Measurements from ENCODE around the gene RABEPK. TPM values are rescaled to one million over a fixed set of nuclear protein-coding genes. Genes with fewer than 3 reads are reported as not detected.
A peak's percentile ranks its signal among the peaks of the same experiment; 100 is the strongest.
"Not testable (repeated sequence)": the region's sequence is repeated elsewhere in the genome, so short reads cannot be mapped to it uniquely, and the experiment has no call there.

RABEPK gene
- polyA plus RNA-seq, 2 donors = 10.8 to 17.7 TPM

DNA sequence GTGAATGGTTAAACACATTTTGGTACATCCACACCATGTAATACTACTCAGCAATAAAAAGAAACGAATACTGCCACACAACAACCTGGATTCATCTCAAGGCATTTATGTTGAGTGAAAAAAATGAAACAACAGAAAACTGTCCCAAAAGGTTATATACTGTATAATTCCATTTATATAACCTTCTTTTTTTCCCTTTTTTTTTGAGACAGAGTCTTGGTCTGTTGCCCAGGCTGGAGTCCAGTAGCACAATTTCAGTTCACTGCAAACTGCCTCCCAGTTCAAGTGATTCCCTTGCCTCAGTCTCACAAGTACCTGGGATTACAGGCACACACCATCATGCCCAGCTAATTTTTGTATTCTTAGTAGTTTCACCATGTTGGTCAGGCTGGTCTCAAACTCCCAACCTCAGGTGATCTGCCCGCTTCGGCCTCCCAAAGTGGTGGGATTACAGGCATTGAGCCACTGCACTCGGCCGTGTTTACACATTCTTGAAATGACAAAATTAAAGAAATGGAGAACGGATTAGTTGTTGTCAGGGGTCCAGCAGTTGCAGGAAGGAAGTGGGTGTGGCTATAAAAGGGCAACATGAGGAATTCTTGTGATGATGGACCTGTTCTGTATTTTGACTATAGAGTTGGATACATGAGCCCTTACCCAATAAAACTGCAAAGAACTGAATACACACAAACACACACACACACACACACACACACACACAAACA is 28.1 kb upstream of the RABEPK start:
- Histone ChIP-seq H3K27me3 (ENCODE audit: control insufficient read depth in 1 of 2, insufficient read depth in 2 of 2, low read length in 2 of 2) (no peaks in the 10 kb centered on the region), H3K9me3 (ENCODE audit: control insufficient read depth in 2 of 2, insufficient read depth in 1 of 2, low read depth in 1 of 2, low read length in 1 of 2) (no peaks in the 10 kb centered on the region), H3K27ac (ENCODE audit: low read depth in 2 of 2, low read length in 1 of 2) (no peak overlapping the region), H3K36me3 (ENCODE audit: control insufficient read depth in 2 of 2, insufficient read depth in 2 of 2, low read length in 1 of 2) (no peaks in the 10 kb centered on the region), H3K4me1 (ENCODE audit: control insufficient read depth in 2 of 2, insufficient read depth in 2 of 2, low read length in 1 of 2) (peaks cover 0 to 2% of the 10 kb centered on the region in 2 donors), H3K4me3 (ENCODE audit: low read depth in 1 of 2, low read length in 2 of 2) (no peak overlapping the region)
- 36 to 45% methylated on average over 6 of the region's 6 CpGs for WGBS, 2 donors

DNA sequence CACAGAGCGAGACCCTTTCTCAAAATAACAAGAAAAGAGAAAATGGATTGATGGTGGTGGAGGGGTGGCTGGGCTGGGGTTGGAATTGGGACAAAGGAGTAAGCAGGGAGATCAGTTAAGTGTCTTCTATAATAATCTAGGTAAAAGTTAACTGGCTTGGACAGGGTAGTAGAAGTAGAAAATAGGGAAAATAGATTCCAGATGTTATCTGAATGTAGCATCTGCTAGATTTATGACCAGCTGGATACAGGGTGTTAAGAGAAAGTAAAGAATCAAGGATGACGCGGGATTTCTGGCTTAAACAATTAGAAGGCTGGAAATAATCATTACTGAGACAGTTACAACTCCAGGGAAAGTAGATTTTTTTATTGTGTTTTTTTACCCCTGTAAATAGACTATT is 23.7 kb upstream of the RABEPK start:
- peaks cover 0 to 2% of the 10 kb centered on the region in 2 donors for H3K4me1 ChIP-seq (ENCODE audit: control insufficient read depth in 2 of 2, insufficient read depth in 2 of 2, low read length in 1 of 2)
- H3K9me3 ChIP-seq (ENCODE audit: control insufficient read depth in 2 of 2, insufficient read depth in 1 of 2, low read depth in 1 of 2, low read length in 1 of 2) = no peaks in the 10 kb centered on the region
- no peak overlapping the region for H3K27ac ChIP-seq (ENCODE audit: low read depth in 2 of 2, low read length in 1 of 2)
- no peak overlapping the region for H3K4me3 ChIP-seq (ENCODE audit: low read depth in 1 of 2, low read length in 2 of 2)
- no peaks in the 10 kb centered on the region for H3K36me3 ChIP-seq (ENCODE audit: control insufficient read depth in 2 of 2, insufficient read depth in 2 of 2, low read length in 1 of 2)
- H3K27me3 ChIP-seq (ENCODE audit: control insufficient read depth in 1 of 2, insufficient read depth in 2 of 2, low read length in 2 of 2) = no peaks in the 10 kb centered on the region
- WGBS, 2 donors = 85 to 88% methylated on average over 3 of the region's 3 CpGs

DNA sequence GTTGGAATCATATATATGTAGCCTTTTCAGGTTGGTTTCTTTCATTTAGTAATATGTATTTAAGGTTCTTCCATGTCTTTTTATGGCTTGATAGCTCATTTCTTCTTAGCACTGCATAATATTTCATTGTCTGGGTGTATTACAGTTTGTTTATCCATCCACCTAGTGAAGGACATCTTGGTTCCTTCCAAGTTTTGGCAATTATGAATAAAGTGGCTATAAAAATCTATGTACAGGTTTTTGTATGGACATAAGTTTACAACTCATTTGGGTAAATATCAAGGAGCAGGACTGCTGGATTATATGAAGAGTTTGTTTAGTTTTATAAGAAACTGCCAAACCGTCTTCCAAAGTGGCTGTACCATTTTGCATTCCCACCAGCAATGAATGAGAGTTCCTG is 22.5 kb upstream of the RABEPK start:
- no peak overlapping the region for H3K27ac ChIP-seq (ENCODE audit: low read depth in 2 of 2, low read length in 1 of 2)
- WGBS, 2 donors = 91 to 95% methylated on average over 1 of the region's 1 CpG
- H3K36me3 ChIP-seq (ENCODE audit: control insufficient read depth in 2 of 2, insufficient read depth in 2 of 2, low read length in 1 of 2) = no peaks in the 10 kb centered on the region
- no peaks in the 10 kb centered on the region for H3K9me3 ChIP-seq (ENCODE audit: control insufficient read depth in 2 of 2, insufficient read depth in 1 of 2, low read depth in 1 of 2, low read length in 1 of 2)
- no peak overlapping the region for H3K4me3 ChIP-seq (ENCODE audit: low read depth in 1 of 2, low read length in 2 of 2)
- H3K4me1 ChIP-seq (ENCODE audit: control insufficient read depth in 2 of 2, insufficient read depth in 2 of 2, low read length in 1 of 2) = peaks cover 0 to 2% of the 10 kb centered on the region in 2 donors
- no peaks in the 10 kb centered on the region for H3K27me3 ChIP-seq (ENCODE audit: control insufficient read depth in 1 of 2, insufficient read depth in 2 of 2, low read length in 2 of 2)

DNA sequence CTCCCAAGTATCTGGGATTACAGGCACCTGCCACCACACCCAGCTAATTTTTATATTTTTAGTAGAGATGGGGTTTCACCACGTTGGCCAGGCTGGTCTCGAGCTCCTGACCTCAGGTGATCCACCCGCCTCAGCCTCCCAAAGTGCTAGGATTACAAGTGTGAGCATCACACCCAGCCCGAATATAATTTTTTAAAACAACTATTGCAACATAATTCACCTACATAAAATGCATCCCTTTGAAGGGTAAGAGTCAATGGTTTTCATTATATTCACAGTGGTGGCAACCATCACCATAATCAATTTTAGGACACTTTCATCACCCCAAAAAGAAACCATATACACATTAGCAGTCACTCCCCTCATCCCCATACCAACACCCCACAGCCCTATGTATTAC is 20.6 kb upstream of the RABEPK start:
- H3K36me3 ChIP-seq (ENCODE audit: control insufficient read depth in 2 of 2, insufficient read depth in 2 of 2, low read length in 1 of 2); H3K27ac ChIP-seq (ENCODE audit: low read depth in 2 of 2, low read length in 1 of 2); H3K4me1 ChIP-seq (ENCODE audit: control insufficient read depth in 2 of 2, insufficient read depth in 2 of 2, low read length in 1 of 2); H3K27me3 ChIP-seq (ENCODE audit: control insufficient read depth in 1 of 2, insufficient read depth in 2 of 2, low read length in 2 of 2); H3K4me3 ChIP-seq (ENCODE audit: low read depth in 1 of 2, low read length in 2 of 2); H3K9me3 ChIP-seq (ENCODE audit: control insufficient read depth in 2 of 2, insufficient read depth in 1 of 2, low read depth in 1 of 2, low read length in 1 of 2): not testable (repeated sequence)
- 93 to 98% methylated on average over 4 of the region's 4 CpGs for WGBS, 2 donors

DNA sequence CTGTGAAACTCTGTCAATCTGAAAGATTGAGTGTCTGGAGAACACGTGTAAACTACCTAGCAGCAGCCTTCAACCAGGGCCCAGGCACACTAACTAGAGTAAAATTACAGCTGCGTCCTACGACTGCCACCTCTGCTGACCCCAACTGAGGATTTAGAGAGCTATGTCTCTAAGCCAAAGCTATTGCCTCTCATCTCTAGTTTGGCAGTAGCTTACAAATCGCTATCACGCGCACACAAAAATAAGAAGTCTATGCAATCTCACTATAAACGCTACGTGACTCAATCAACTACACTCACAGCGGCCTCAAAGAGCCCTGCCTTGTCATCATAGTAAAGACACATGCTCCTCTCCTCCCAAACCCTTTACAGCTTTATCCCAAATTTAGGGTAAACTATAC is 19.5 kb upstream of the RABEPK start:
- Histone ChIP-seq H3K36me3 (ENCODE audit: control insufficient read depth in 2 of 2, insufficient read depth in 2 of 2, low read length in 1 of 2) (no peaks in the 10 kb centered on the region), H3K4me3 (ENCODE audit: low read depth in 1 of 2, low read length in 2 of 2) (no peak overlapping the region), H3K27me3 (ENCODE audit: control insufficient read depth in 1 of 2, insufficient read depth in 2 of 2, low read length in 2 of 2) (no peaks in the 10 kb centered on the region), H3K4me1 (ENCODE audit: control insufficient read depth in 2 of 2, insufficient read depth in 2 of 2, low read length in 1 of 2) (no peaks in the 10 kb centered on the region), H3K9me3 (ENCODE audit: control insufficient read depth in 2 of 2, insufficient read depth in 1 of 2, low read depth in 1 of 2, low read length in 1 of 2) (no peaks in the 10 kb centered on the region), H3K27ac (ENCODE audit: low read depth in 2 of 2, low read length in 1 of 2) (no peak overlapping the region)
- 92 to 94% methylated on average over 9 of the region's 9 CpGs for WGBS, 2 donors

DNA sequence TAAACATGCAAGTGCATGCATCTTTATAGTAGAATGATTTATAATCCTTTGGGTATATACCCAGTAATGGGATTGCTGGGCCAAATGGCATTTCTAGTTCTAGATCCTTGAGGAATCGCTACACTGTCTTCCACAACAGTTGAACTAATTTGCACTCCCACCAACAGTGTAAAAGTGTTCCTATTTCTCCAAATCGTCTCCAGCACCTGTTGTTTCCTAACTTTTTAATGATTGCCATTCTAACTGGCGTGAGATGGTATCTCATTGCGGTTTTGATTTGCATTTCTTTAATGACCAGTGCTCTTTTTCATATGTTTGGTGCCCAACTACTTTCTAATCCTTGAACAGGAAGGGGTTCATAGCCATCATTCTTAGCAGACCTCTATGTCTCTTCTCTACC is 18.6 kb upstream of the RABEPK start:
- not testable (repeated sequence) for H3K4me3 ChIP-seq (ENCODE audit: low read depth in 1 of 2, low read length in 2 of 2); H3K9me3 ChIP-seq (ENCODE audit: control insufficient read depth in 2 of 2, insufficient read depth in 1 of 2, low read depth in 1 of 2, low read length in 1 of 2); H3K4me1 ChIP-seq (ENCODE audit: control insufficient read depth in 2 of 2, insufficient read depth in 2 of 2, low read length in 1 of 2); H3K27me3 ChIP-seq (ENCODE audit: control insufficient read depth in 1 of 2, insufficient read depth in 2 of 2, low read length in 2 of 2); H3K36me3 ChIP-seq (ENCODE audit: control insufficient read depth in 2 of 2, insufficient read depth in 2 of 2, low read length in 1 of 2); H3K27ac ChIP-seq (ENCODE audit: low read depth in 2 of 2, low read length in 1 of 2)
- 94 to 97% methylated on average over 4 of the region's 4 CpGs for WGBS, 2 donors

DNA sequence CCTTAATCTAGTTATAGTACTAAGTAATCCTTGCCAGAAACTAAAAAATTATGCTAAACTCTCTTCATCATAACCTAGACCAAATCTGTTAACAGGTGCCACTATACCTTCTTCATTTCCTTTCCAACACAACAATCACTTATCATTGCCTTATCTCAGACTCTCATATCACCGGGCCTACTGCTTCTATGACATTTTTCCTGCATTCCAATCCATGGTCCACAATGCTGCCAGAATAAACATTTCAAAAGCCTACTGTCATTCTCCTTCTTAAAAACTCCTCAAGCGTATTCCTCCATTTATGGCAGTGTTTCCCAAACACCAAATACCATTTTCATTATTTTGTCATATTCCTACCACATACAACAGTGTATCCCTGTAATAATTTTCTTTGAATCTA is 17.3 kb upstream of the RABEPK start:
- Histone ChIP-seq H3K9me3 (ENCODE audit: control insufficient read depth in 2 of 2, insufficient read depth in 1 of 2, low read depth in 1 of 2, low read length in 1 of 2) (no peaks in the 10 kb centered on the region), H3K4me3 (ENCODE audit: low read depth in 1 of 2, low read length in 2 of 2) (no peak overlapping the region), H3K4me1 (ENCODE audit: control insufficient read depth in 2 of 2, insufficient read depth in 2 of 2, low read length in 1 of 2) (peaks cover 0 to 2% of the 10 kb centered on the region in 2 donors), H3K36me3 (ENCODE audit: control insufficient read depth in 2 of 2, insufficient read depth in 2 of 2, low read length in 1 of 2) (no peaks in the 10 kb centered on the region), H3K27ac (ENCODE audit: low read depth in 2 of 2, low read length in 1 of 2) (no peak overlapping the region), H3K27me3 (ENCODE audit: control insufficient read depth in 1 of 2, insufficient read depth in 2 of 2, low read length in 2 of 2) (no peaks in the 10 kb centered on the region)
- 45 to 61% methylated on average over 2 of the region's 2 CpGs for WGBS, 2 donors

DNA sequence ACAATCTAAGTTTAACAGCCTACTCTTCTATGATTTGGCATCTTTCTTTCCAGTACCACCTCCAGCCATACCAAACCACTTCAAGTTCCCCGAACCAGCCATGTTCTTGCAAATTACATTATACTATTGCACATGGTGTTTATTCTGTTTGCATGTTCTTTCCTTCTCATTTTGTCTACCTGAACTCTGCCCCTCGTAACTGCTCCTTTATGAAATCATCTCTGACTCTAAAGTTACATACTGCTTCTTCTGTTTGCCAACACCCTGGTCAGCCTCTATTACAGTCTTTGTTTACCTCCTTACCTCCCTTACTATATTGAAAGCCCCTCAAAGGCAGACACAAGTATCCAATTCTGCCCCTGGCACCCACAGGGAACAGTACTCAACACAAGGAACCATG is 16.8 kb upstream of the RABEPK start:
- 88 to 93% methylated on average over 2 of the region's 2 CpGs for WGBS, 2 donors
- Histone ChIP-seq H3K27ac (ENCODE audit: low read depth in 2 of 2, low read length in 1 of 2) (no peak overlapping the region), H3K4me1 (ENCODE audit: control insufficient read depth in 2 of 2, insufficient read depth in 2 of 2, low read length in 1 of 2) (peaks cover 0 to 4% of the 10 kb centered on the region in 2 donors), H3K36me3 (ENCODE audit: control insufficient read depth in 2 of 2, insufficient read depth in 2 of 2, low read length in 1 of 2) (no peaks in the 10 kb centered on the region), H3K4me3 (ENCODE audit: low read depth in 1 of 2, low read length in 2 of 2) (no peak overlapping the region), H3K27me3 (ENCODE audit: control insufficient read depth in 1 of 2, insufficient read depth in 2 of 2, low read length in 2 of 2) (no peaks in the 10 kb centered on the region), H3K9me3 (ENCODE audit: control insufficient read depth in 2 of 2, insufficient read depth in 1 of 2, low read depth in 1 of 2, low read length in 1 of 2) (no peaks in the 10 kb centered on the region)

DNA sequence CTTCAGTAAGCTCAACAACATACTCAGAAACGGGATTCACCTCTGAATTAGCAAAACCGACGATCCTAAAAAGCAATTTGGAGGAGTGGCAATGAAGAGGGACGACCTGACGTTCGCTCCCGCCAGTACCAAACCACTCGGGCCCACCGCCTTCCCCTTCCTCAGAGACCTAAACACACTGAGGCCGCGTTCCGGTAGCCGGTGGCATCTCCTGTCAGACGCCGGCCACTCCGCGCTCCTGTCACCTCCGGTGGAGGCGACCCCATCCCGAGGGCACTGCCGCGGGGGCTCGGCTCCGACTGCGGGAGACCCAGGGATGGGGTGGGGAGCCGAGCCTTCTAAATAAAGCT is 11.4 kb upstream of the RABEPK start:
- WGBS, 2 donors = 0 to 1% methylated on average over 25 to 26 of the region's 26 CpGs
- no peaks in the 10 kb centered on the region for H3K36me3 ChIP-seq (ENCODE audit: control insufficient read depth in 2 of 2, insufficient read depth in 2 of 2, low read length in 1 of 2)
- H3K27ac ChIP-seq (ENCODE audit: low read depth in 2 of 2, low read length in 1 of 2) = peak overlapping the region; percentile 95 to 98
- H3K4me3 ChIP-seq (ENCODE audit: low read depth in 1 of 2, low read length in 2 of 2) = peak overlapping the region; percentile 96 to 100
- no peaks in the 10 kb centered on the region for H3K9me3 ChIP-seq (ENCODE audit: control insufficient read depth in 2 of 2, insufficient read depth in 1 of 2, low read depth in 1 of 2, low read length in 1 of 2)
- H3K27me3 ChIP-seq (ENCODE audit: control insufficient read depth in 1 of 2, insufficient read depth in 2 of 2, low read length in 2 of 2) = no peaks in the 10 kb centered on the region
- peaks cover 0 to 9% of the 10 kb centered on the region in 2 donors for H3K4me1 ChIP-seq (ENCODE audit: control insufficient read depth in 2 of 2, insufficient read depth in 2 of 2, low read length in 1 of 2)
